Keratinocyte (primary cell): ENCODE results near the gene KSR2. TPM values are rescaled to one million over a fixed set of nuclear protein-coding genes. Genes with fewer than 3 reads are reported as not detected.

Experiments used
- DNase-seq: peaks from one replicate; pipeline ENCODE4 v3.0.0-alpha.2; 2011; ENCODE audit warnings: low read depth, missing footprints, low spot score
- FAIRE-seq: peaks from 2 replicates; lab custom pipeline; 2011; peaks lifted over from hg19 to GRCh38; lab: Jason Lieb, UNC
- H2AFZ ChIP-seq: 2 replicates; pipeline ENCODE4 v1.6.0; 2012; ENCODE audit warnings: low read length, control low read depth, inconsistent platforms; ENCODE audit not compliant: control insufficient read depth
- H3K27ac ChIP-seq: 2 replicates; pipeline ENCODE4 v1.5.1; 2011; ENCODE audit warnings: low read length; ENCODE audit not compliant: control insufficient read depth, insufficient read depth
- H3K27me3 ChIP-seq: 3 replicates; pipeline ENCODE4 v1.6.0; 2011; ENCODE audit warnings: low read length; ENCODE audit not compliant: control insufficient read depth, insufficient read depth; ENCODE audit errors: extremely low read depth
- H3K36me3 ChIP-seq, 2 experiments: 2 replicates in 1 of 2; 3 replicates in 1 of 2; pipeline ENCODE4 v1.5.1; 2011; ENCODE audit warnings: low read length in 2 of 2, mild to moderate bottlenecking in 1 of 2; ENCODE audit not compliant: control insufficient read depth in 2 of 2, insufficient read depth in 2 of 2; ENCODE audit errors: extremely low read depth in 1 of 2
- H3K4me1 ChIP-seq: 3 replicates; pipeline ENCODE4 v1.5.1; 2011; ENCODE audit warnings: low read length; ENCODE audit not compliant: control insufficient read depth, insufficient read depth; ENCODE audit errors: extremely low read depth
- H3K4me2 ChIP-seq: 3 replicates; pipeline ENCODE4 v1.6.0; 2011; ENCODE audit warnings: low read depth, low read length; ENCODE audit not compliant: control insufficient read depth, insufficient read depth; ENCODE audit errors: extremely low read depth
- H3K4me3 ChIP-seq, 3 experiments: fragments of 200-600 bp in 1 of 3; sonication (generic) in 1 of 3; 2 replicates in 2 of 3; 3 replicates in 1 of 3; pipeline ENCODE4 v1.5.1; 2011 to 2016; ENCODE audit warnings: low read length in 3 of 3, mild to moderate bottlenecking in 3 of 3, control low read depth in 2 of 3, inconsistent platforms in 1 of 3, low read depth in 1 of 3, mixed read lengths in 1 of 3, mixed run types in 1 of 3, moderate library complexity in 1 of 3; ENCODE audit not compliant: control insufficient read depth in 2 of 3, insufficient read depth in 2 of 3; ENCODE audit errors: extremely low read depth in 1 of 3
- H3K79me2 ChIP-seq: 2 replicates; pipeline ENCODE4 v1.6.0; 2012; ENCODE audit warnings: low read length; ENCODE audit not compliant: control insufficient read depth, insufficient read depth
- H3K9ac ChIP-seq: 3 replicates; pipeline ENCODE4 v1.6.0; 2011; ENCODE audit warnings: low read length; ENCODE audit not compliant: control insufficient read depth, insufficient read depth; ENCODE audit errors: extremely low read depth
- H3K9me1 ChIP-seq: 3 replicates; pipeline ENCODE4 v1.6.0; 2011; ENCODE audit warnings: low read length; ENCODE audit not compliant: control insufficient read depth, insufficient read depth; ENCODE audit errors: extremely low read depth
- H3K9me3 ChIP-seq: 2 replicates; pipeline ENCODE4 v1.5.1; 2012; ENCODE audit warnings: low read depth, low read length; ENCODE audit not compliant: control insufficient read depth
- H4K20me1 ChIP-seq: 3 replicates; pipeline ENCODE4 v1.6.0; 2011; ENCODE audit warnings: low read length; ENCODE audit not compliant: control insufficient read depth, insufficient read depth; ENCODE audit errors: extremely low read depth
- CTCF ChIP-seq, 3 experiments: IDR thresholded peaks in 1 of 3; conservative IDR thresholded peaks in 1 of 3; optimal IDR thresholded peaks in 1 of 3; 2 replicates in 2 of 3; 3 replicates in 1 of 3; pipeline versions ENCODE3 to v1.5.1; 2011; ENCODE audit warnings: low read length in 3 of 3, mild to moderate bottlenecking in 3 of 3, moderate library complexity in 2 of 3, control low read depth in 1 of 3, inconsistent platforms in 1 of 3; ENCODE audit not compliant: insufficient read depth in 2 of 3; ENCODE audit errors: extremely low read depth in 1 of 3
- EZH2 ChIP-seq: IDR thresholded peaks from one replicate; pipeline ENCODE4 v1.6.1; 2012; ENCODE audit warnings: inconsistent platforms, mild to moderate bottlenecking, low read length, moderate library complexity
- dilution Hi-C: fragments of 300-500 bp; cut with MboI; formaldehyde crosslinking; loops from one replicate; pipeline ENCODE4 v1.7.0; 2020; ENCODE audit warnings: low sequenced_read_pairs; ENCODE audit not compliant: extremely low pct_ligation_motif_present
- polyA plus RNA-seq, 5 experiments: library from polyadenylated mRNA; depleted of rRNA in 3 of 5; stranded (reverse) in 3 of 5; stranded (forward) in 1 of 5; unstranded in 1 of 5; fragments of >200 nt; gene quantifications; 1 replicate in 1 of 5; 2 replicates in 3 of 5; 3 replicates in 1 of 5; pipeline versions ENCODE4 v1.2.1 to v1.2.3, GENCODE V29; 2011 to 2012; ENCODE audit warnings: missing spikeins in 2 of 5, low read depth in 1 of 5, low replicate concordance in 1 of 5

The KSR2 gene
- polyA plus RNA-seq, 1 donor (not counting 4 experiments of a cell fraction or from before 2014, with no cell fraction given), result 0.01 TPM

GRCh38 chr12:117975006-117975405, 6.2 kb upstream of the KSR2 start:
- dilution Hi-C loops, result no loop called here
- FAIRE-seq (no peak), DNase-seq (no peak)
- Histone ChIP-seq H3K27ac (no peak overlapping the region), H3K36me3 (no peaks in the 10 kb centered on the region), H3K27me3 (no peaks in the 10 kb centered on the region), H3K4me3 (no peak overlapping the region), H3K79me2 (no peaks in the 10 kb centered on the region), H4K20me1 (no peaks in the 10 kb centered on the region), H3K9me1 (no peaks in the 10 kb centered on the region), H3K4me2 (no peak overlapping the region), H2AFZ (no peak overlapping the region), H3K9me3 (no peaks in the 10 kb centered on the region), H3K4me1 (no peaks in the 10 kb centered on the region), H3K9ac (no peak overlapping the region)
- TF ChIP-seq EZH2 (no peak), CTCF (optimal IDR thresholded peaks at IDR 0.05 in 1 of 3, IDR thresholded peaks at IDR 0.05 in 1 of 3, conservative IDR thresholded peaks at IDR 0.05 in 1 of 3; ENCODE audit: extremely low read depth in 1 of 3, insufficient read depth in 2 of 3, low read length in 3 of 3) (no peak)

DNA sequence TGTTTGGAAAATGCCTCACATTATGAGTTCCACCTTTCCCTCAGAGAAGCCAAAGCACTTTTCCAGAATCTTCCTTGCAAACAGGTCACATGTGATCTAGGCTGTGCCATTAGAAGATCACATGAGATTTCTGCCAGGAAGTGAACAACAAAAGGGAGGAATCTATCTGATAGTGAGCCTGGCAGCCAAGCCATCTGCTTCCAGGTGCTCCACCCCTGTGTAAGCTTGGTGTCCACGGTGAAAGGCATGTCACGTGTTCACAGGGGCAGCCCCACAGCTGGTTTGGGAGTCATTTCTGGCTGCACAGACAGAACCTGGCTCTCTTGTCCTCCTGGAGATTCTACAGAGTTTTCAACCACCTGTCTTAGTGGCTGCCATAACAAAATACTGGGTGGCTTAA, 3.5 kb upstream of the KSR2 start:
- no peak overlapping the region for H3K27ac ChIP-seq
- H3K27me3 ChIP-seq, result peaks cover 20% of the 10 kb centered on the region
- no peaks in the 10 kb centered on the region for H3K79me2 ChIP-seq
- dilution Hi-C loops, result no loop called here
- H4K20me1 ChIP-seq, result no peaks in the 10 kb centered on the region
- no peak for DNase-seq
- H3K9ac ChIP-seq, result no peak overlapping the region
- no peak overlapping the region for H2AFZ ChIP-seq
- no peaks in the 10 kb centered on the region for H3K9me3 ChIP-seq
- FAIRE-seq, result no peak
- H3K4me3 ChIP-seq, result no peak overlapping the region
- H3K9me1 ChIP-seq, result no peaks in the 10 kb centered on the region
- H3K36me3 ChIP-seq, result no peaks in the 10 kb centered on the region
- TF ChIP-seq CTCF (optimal IDR thresholded peaks at IDR 0.05 in 1 of 3, IDR thresholded peaks at IDR 0.05 in 1 of 3, conservative IDR thresholded peaks at IDR 0.05 in 1 of 3; ENCODE audit: extremely low read depth in 1 of 3, insufficient read depth in 2 of 3, low read length in 3 of 3), result no peak
- TF ChIP-seq EZH2, result no peak
- H3K4me1 ChIP-seq, result peaks cover 4% of the 10 kb centered on the region
- no peak overlapping the region for H3K4me2 ChIP-seq
